ENCODE measurements around the gene SIK2. TPM values are rescaled to one million over a fixed set of nuclear protein-coding genes. Genes with fewer than 3 reads are reported as not detected.
"Not testable (repeated sequence)": the region's sequence is repeated elsewhere in the genome, so short reads cannot be mapped to it uniquely, and the experiment has no call there.

Gene SIK2
- total RNA-seq, 2 experiments from 2014 or later, result 7.7 to 10.8 TPM

- Mint-ChIP-seq H3K4me1 (no peaks in the 10 kb centered on the region), H3K36me3 (ENCODE audit: low read depth) (no peaks in the 10 kb centered on the region), H3K4me3 (no peak overlapping the region), H3K27ac (no peak overlapping the region), H3K27me3 (no peaks in the 10 kb centered on the region), H3K9me3 (no peaks in the 10 kb centered on the region)
- no peak for DNase-seq
- CTCF ChIA-PET, result no interaction called here
- POLR2A ChIA-PET, result no interaction called here
Observed at GRCh38 chr11:111655924-111656323, 53.7 kb downstream of the SIK2 start.

GRCh38 chr11:111657905-111658304 lies 55.7 kb downstream of the SIK2 start:
- DNase-seq; CTCF ChIA-PET; H3K27me3 Mint-ChIP-seq; H3K27ac Mint-ChIP-seq; H3K4me3 Mint-ChIP-seq; H3K9me3 Mint-ChIP-seq; POLR2A ChIA-PET; H3K36me3 Mint-ChIP-seq (ENCODE audit: low read depth); H3K4me1 Mint-ChIP-seq: not testable (repeated sequence)

GRCh38 chr11:111658493-111658892 lies 56.2 kb downstream of the SIK2 start:
- POLR2A ChIA-PET; H3K9me3 Mint-ChIP-seq; H3K36me3 Mint-ChIP-seq (ENCODE audit: low read depth); H3K4me3 Mint-ChIP-seq; H3K4me1 Mint-ChIP-seq; H3K27ac Mint-ChIP-seq; CTCF ChIA-PET; H3K27me3 Mint-ChIP-seq; DNase-seq: not testable (repeated sequence)

- ChIA-PET CTCF (interaction anchor here (0.5 kb wide), 1 partner anchor 47 kb away, joined by 3 read pairs; no protein-coding TSS in a partner anchor), POLR2A (no interaction called here)
- no peak overlapping the region for H3K4me3 Mint-ChIP-seq
- H3K4me1 Mint-ChIP-seq, result no peaks in the 10 kb centered on the region
- H3K36me3 Mint-ChIP-seq (ENCODE audit: low read depth), result peaks cover 10% of the 10 kb centered on the region
- H3K27me3 Mint-ChIP-seq, result no peaks in the 10 kb centered on the region
- no peak overlapping the region for H3K27ac Mint-ChIP-seq
- H3K9me3 Mint-ChIP-seq, result no peaks in the 10 kb centered on the region
- DNase-seq, result no peak
Observed at GRCh38 chr11:111659201-111660115, 57.2 kb downstream of the SIK2 start.

GRCh38 chr11:111660822-111661221 lies 58.6 kb downstream of the SIK2 start:
- ChIA-PET CTCF (no interaction called here), POLR2A (no interaction called here)
- no peaks in the 10 kb centered on the region for H3K27me3 Mint-ChIP-seq
- H3K4me3 Mint-ChIP-seq, result no peak overlapping the region
- peaks cover 12% of the 10 kb centered on the region for H3K36me3 Mint-ChIP-seq (ENCODE audit: low read depth)
- H3K4me1 Mint-ChIP-seq, result no peaks in the 10 kb centered on the region
- H3K9me3 Mint-ChIP-seq, result no peaks in the 10 kb centered on the region
- no peak overlapping the region for H3K27ac Mint-ChIP-seq
- no peak for DNase-seq

DNA sequence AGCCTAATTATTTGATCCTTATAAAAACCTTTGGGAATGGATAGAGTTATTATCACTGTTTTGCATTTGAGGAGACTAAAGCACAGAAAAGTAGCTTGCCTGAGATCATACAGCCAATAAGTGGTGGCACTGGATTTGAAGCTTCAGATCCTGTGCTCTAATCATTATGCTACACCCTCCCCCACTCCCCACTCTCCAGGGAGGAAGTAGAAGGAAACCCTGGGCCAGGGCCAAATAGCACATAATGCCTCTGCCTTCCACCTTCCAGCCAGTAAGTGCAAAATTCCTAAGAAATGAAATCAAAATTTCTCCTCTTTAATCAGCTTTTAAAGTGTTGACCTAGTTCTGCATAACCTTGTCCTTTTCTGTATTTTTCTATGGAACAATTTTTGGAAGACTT lies 61.6 kb downstream of the SIK2 start:
- Mint-ChIP-seq H3K36me3 (ENCODE audit: low read depth) (peaks cover 12% of the 10 kb centered on the region), H3K4me1 (no peaks in the 10 kb centered on the region), H3K27ac (no peak overlapping the region), H3K9me3 (no peaks in the 10 kb centered on the region), H3K27me3 (no peaks in the 10 kb centered on the region), H3K4me3 (no peak overlapping the region)
- ChIA-PET CTCF (no interaction called here), POLR2A (interaction anchor here (0.6 kb wide), 1 partner anchor 23 kb away, joined by 3 read pairs; no protein-coding TSS in a partner anchor)
- no peak for DNase-seq

DNA sequence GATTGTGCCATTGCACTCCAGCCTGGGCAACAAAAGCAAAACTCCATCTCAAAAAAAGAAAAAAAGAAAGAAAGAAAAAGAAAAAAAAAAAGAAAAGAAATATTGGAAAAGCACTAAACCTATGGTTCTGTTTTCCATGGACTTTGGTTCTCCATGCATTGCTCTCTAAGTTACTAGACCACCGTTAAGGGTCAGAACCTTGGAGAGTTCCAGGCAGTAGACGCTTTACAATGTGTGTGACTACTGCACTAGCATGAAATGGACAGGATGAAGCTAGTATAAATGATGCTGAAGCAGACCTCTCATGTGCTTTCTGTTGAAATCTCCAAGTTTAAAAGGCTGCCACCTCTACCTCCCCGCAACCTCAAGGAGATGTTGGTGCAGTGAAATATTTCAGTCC lies 63.5 kb downstream of the SIK2 start:
- H3K36me3 Mint-ChIP-seq (ENCODE audit: low read depth), result peaks cover 12% of the 10 kb centered on the region
- no peak overlapping the region for H3K4me3 Mint-ChIP-seq
- H3K4me1 Mint-ChIP-seq, result no peaks in the 10 kb centered on the region
- CTCF ChIA-PET, result no interaction called here
- H3K27ac Mint-ChIP-seq, result no peak overlapping the region
- H3K9me3 Mint-ChIP-seq, result no peaks in the 10 kb centered on the region
- no peaks in the 10 kb centered on the region for H3K27me3 Mint-ChIP-seq
- DNase-seq, result no peak
- POLR2A ChIA-PET, result no interaction called here

DNA sequence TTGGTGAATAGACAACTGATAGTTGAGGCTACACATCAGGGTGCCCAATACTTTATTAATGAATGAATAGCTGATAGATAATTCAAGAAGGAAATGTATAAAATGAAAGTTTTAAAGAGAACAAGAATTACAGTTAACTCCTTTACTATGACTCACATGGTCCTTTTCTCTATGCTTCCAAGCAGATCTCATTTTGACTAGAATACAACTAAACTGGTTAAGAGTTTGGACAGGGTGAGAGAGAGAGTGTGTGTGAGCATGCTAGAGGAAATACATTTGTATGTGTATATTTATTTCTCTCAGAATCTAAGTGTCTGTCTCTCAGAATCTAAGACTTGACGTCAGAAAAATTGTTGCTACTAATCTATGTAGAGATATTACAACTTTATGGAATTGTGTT lies 66.7 kb downstream of the SIK2 start:
- Mint-ChIP-seq H3K4me3 (no peak overlapping the region), H3K36me3 (ENCODE audit: low read depth) (peaks cover 12% of the 10 kb centered on the region), H3K27me3 (no peaks in the 10 kb centered on the region), H3K27ac (no peak overlapping the region), H3K9me3 (no peaks in the 10 kb centered on the region), H3K4me1 (peaks cover 13% of the 10 kb centered on the region)
- POLR2A ChIA-PET, result interaction anchor here (0.6 to 1.2 kb wide), 2 partner anchors 29 to 98 kb away, joined by 3 read pairs; partner anchors contain the start of gene PPP2R1B
- CTCF ChIA-PET, result no interaction called here
- DNase-seq, result no peak

DNA sequence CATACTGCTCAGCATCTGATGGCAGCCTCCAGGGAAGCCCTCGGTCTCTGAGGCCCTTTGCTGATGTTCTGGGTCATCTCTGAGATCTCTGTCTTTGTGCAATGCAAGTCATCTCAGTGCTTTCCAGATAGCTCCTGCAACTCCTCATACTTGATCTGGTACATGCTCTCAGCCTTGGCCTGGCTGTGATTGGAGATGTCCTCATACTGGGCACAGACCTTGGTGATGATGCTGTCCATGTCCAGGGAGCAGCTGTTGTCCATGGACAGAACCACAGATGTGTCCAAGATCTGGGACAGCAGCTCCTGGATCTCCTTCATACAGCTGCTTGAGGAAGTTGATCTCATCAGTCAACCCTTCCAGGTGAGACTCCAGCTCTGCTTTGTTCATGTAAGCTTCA lies 69.1 kb downstream of the SIK2 start:
- no peak overlapping the region for H3K27ac Mint-ChIP-seq
- CTCF ChIA-PET, result interaction anchor here (1.5 kb wide), 1 partner anchor 41 kb away, joined by 4 read pairs; no protein-coding TSS in a partner anchor
- DNase-seq, result no peak
- H3K9me3 Mint-ChIP-seq, result no peaks in the 10 kb centered on the region
- POLR2A ChIA-PET, result no interaction called here
- no peak overlapping the region for H3K4me3 Mint-ChIP-seq
- H3K36me3 Mint-ChIP-seq (ENCODE audit: low read depth), result peaks cover 16% of the 10 kb centered on the region
- H3K4me1 Mint-ChIP-seq, result peaks cover 16% of the 10 kb centered on the region
- no peaks in the 10 kb centered on the region for H3K27me3 Mint-ChIP-seq

DNA sequence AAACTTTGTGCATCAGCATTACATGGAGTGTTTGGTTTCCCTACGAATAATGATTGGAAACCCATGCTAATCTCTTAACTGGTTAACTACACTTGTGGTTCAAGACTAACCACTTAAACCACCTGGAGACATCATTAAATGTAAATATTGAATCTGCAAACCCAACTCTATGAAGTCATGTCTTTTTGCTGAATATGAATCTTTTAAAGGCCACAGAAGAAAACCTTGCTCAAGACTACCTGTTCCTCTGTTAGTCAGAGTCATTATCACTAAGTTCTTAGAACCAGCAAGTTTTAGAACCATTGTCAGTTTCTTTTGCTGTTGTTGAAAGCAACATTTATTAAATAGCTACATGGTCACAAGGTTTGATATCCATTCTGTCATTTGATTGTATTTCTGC lies 70.7 kb downstream of the SIK2 start:
- Mint-ChIP-seq H3K4me3 (no peak overlapping the region), H3K4me1 (peaks cover 16% of the 10 kb centered on the region), H3K27ac (peak overlapping the region; percentile 30), H3K36me3 (ENCODE audit: low read depth) (peaks cover 16% of the 10 kb centered on the region), H3K27me3 (no peaks in the 10 kb centered on the region), H3K9me3 (no peaks in the 10 kb centered on the region)
- ChIA-PET CTCF (no interaction called here), POLR2A (no interaction called here)
- no peak for DNase-seq

DNA sequence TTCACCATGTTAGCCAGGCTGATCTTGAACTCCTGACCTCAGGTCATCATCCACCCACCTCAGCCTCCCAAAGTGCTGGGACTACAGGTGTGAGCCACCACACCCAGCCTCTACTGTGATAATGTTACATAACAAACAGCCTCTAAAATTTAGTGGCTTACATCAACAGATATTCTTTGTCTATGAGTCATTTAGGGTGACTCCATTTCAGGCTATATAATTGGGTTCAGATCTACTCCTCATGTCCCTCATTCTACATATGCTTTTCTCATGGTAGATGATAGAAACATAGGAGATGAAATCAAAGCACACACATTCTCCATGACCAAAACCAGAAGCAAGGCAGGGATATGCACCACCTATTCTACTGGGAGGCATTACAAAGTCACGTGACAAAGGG lies 72.7 kb downstream of the SIK2 start:
- CTCF ChIA-PET, result interaction anchor here (1.1 kb wide), 1 partner anchor 92 kb away, joined by 3 read pairs; no protein-coding TSS in a partner anchor
- peaks cover 16% of the 10 kb centered on the region for H3K36me3 Mint-ChIP-seq (ENCODE audit: low read depth)

GRCh38 chr11:111675891-111676290 lies 73.6 kb downstream of the SIK2 start:
- H3K4me1 Mint-ChIP-seq, result peaks cover 16% of the 10 kb centered on the region
- no peak overlapping the region for H3K4me3 Mint-ChIP-seq
- H3K27me3 Mint-ChIP-seq, result no peaks in the 10 kb centered on the region
- CTCF ChIA-PET, result interaction anchor here (0.6 to 1.1 kb wide), 2 partner anchors 91 to 1472 kb away, joined by 3 read pairs; no protein-coding TSS in a partner anchor
- H3K36me3 Mint-ChIP-seq (ENCODE audit: low read depth), result peaks cover 16% of the 10 kb centered on the region
- no peak for DNase-seq
- no peaks in the 10 kb centered on the region for H3K9me3 Mint-ChIP-seq
- no peak overlapping the region for H3K27ac Mint-ChIP-seq
- POLR2A ChIA-PET, result no interaction called here

More for the DNA sequence above, 72.7 kb downstream of the SIK2 start:
- no peak overlapping the region for H3K4me3 Mint-ChIP-seq
- no peaks in the 10 kb centered on the region for H3K27me3 Mint-ChIP-seq
- H3K27ac Mint-ChIP-seq, result no peak overlapping the region
- POLR2A ChIA-PET, result interaction anchor here (1.0 kb wide), 1 partner anchor 8 kb away, joined by 3 read pairs; no protein-coding TSS in a partner anchor
- H3K4me1 Mint-ChIP-seq, result peaks cover 16% of the 10 kb centered on the region
- H3K9me3 Mint-ChIP-seq, result no peaks in the 10 kb centered on the region
- no peak for DNase-seq

DNA sequence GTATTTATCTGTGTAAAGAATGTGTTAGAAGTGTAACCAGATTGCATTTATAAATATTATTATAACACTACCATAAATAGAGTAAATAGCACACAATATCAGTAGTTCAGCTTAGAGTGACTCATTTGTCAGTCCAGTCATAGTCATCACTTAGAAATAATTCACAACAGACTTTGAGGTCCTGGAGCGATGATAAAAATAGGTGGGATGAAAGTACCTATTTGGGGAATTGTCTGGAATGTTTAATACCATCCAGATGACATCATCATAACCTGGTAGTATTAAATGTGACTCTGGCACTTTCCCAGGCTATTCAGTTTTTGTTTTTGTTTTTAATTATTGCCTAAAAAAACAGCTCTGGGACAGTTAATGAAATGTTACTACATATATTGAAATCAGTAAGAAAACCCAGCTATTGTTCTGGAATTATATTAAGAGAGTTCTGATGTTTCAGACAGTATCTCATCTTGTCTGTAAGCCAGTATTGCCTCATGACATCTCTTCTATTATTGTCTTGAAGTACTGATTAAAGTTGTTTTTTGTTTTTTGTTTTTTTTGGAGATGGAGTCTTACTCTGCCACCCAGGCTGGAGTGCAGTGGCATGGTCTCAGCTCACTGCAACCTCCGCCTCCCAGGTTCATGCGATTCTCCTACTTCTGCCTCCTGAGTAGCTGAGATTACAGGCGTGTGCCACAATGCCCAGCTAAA lies 74.8 kb downstream of the SIK2 start:
- H3K9me3 Mint-ChIP-seq, result no peaks in the 10 kb centered on the region
- H3K4me3 Mint-ChIP-seq, result no peak overlapping the region
- H3K4me1 Mint-ChIP-seq, result peaks cover 15% of the 10 kb centered on the region
- H3K36me3 Mint-ChIP-seq (ENCODE audit: low read depth), result peaks cover 12% of the 10 kb centered on the region
- H3K27ac Mint-ChIP-seq, result no peak overlapping the region
- POLR2A ChIA-PET, result no interaction called here
- DNase-seq, result no peak
- CTCF ChIA-PET, result no interaction called here
- H3K27me3 Mint-ChIP-seq, result no peaks in the 10 kb centered on the region
